Smooth muscle cell (in vitro differentiated cells): ENCODE data around the gene PEX16. TPM values are rescaled to one million over a fixed set of nuclear protein-coding genes. Genes with fewer than 3 reads are reported as not detected.

Source experiments
- DNase-seq: peaks from one replicate; lab custom pipeline; 2025; ENCODE audit not compliant: unreplicated experiment; lab: John Stamatoyannopoulos, UW
- H2AFZ ChIP-seq: fragments of 200-600 bp; sonication (generic); 2 replicates; pipeline ENCODE4 v1.6.0; 2016; ENCODE audit warnings: antibody characterized with exemption, low read depth, mild to moderate bottlenecking
- H3F3A ChIP-seq: fragments of 200-600 bp; sonication (generic); 2 replicates; pipeline ENCODE4 v1.6.0; 2017; ENCODE audit warnings: antibody characterized with exemption, low read depth
- H3K27ac ChIP-seq: fragments of 200-600 bp; sonication (generic); 2 replicates; pipeline ENCODE4 v1.5.1; 2016; ENCODE audit warnings: low read depth, mild to moderate bottlenecking
- H3K27me3 ChIP-seq: fragments of 200-600 bp; sonication (generic); 2 replicates; pipeline ENCODE4 v1.6.1; 2016; ENCODE audit warnings: low read depth, mild to moderate bottlenecking
- H3K36me3 ChIP-seq: fragments of 200-600 bp; sonication (generic); 2 replicates; pipeline ENCODE4 v1.5.1; 2016; ENCODE audit warnings: low read depth
- H3K4me1 ChIP-seq: fragments of 200-600 bp; sonication (generic); 2 replicates; pipeline ENCODE4 v1.5.1; 2016; ENCODE audit warnings: low read depth
- H3K4me2 ChIP-seq: fragments of 200-600 bp; sonication (generic); 2 replicates; pipeline ENCODE4 v1.6.0; 2016; ENCODE audit warnings: mild to moderate bottlenecking
- H3K4me3 ChIP-seq: fragments of 200-600 bp; sonication (generic); 2 replicates; pipeline ENCODE4 v1.5.1; 2016; ENCODE audit warnings: mild to moderate bottlenecking
- H3K79me2 ChIP-seq: fragments of 200-600 bp; sonication (generic); 2 replicates; pipeline ENCODE4 v1.6.0; 2016; ENCODE audit warnings: low read depth, mild to moderate bottlenecking
- H3K9ac ChIP-seq: fragments of 200-600 bp; sonication (generic); 2 replicates; pipeline ENCODE4 v1.6.0; 2016; ENCODE audit warnings: low read depth
- H3K9me3 ChIP-seq: fragments of 200-600 bp; sonication (generic); replicated peaks from 2 replicates; pipeline ENCODE4 v1.5.1; 2016; ENCODE audit warnings: low read depth
- H4K20me1 ChIP-seq: fragments of 200-600 bp; sonication (generic); 2 replicates; pipeline ENCODE4 v1.6.0; 2016; ENCODE audit warnings: low read depth
- WGBS: methylation state at CpG from one replicate; pipeline ENCODE4 v1.1.7; 2016; ENCODE audit warnings: low lambda C conversion rate; 5-methylcytosine and 5-hydroxymethylcytosine counted together
- polyA plus RNA-seq: library from polyadenylated mRNA; unstranded; fragments of >200 nt; fragmentation: Nextera tagmentation; extraction: Ambion mirVana; gene quantifications from 2 replicates; pipeline ENCODE4 v1.2.1, GENCODE V29; 2016
- total RNA-seq: library from RNA; depleted of rRNA; stranded (reverse); fragments of >200 nt; gene quantifications from 2 replicates; pipeline ENCODE4 v1.2.3, GENCODE V29; 2014
- TF ChIP-seq, protein P1 (sequence below): fragments of 200-600 bp; sonication (generic); IDR thresholded peaks from 2 replicates; pipeline ENCODE4 v1.5.1; 2017; ENCODE audit warnings: borderline replicate concordance, mild to moderate bottlenecking, antibody characterized with exemption; ENCODE audit not compliant: insufficient read depth, poor library complexity, severe bottlenecking

PEX16 gene
- total and polyA plus RNA-seq, 2 experiments from 2014 or later: 10.5 to 30.2 TPM

DNA sequence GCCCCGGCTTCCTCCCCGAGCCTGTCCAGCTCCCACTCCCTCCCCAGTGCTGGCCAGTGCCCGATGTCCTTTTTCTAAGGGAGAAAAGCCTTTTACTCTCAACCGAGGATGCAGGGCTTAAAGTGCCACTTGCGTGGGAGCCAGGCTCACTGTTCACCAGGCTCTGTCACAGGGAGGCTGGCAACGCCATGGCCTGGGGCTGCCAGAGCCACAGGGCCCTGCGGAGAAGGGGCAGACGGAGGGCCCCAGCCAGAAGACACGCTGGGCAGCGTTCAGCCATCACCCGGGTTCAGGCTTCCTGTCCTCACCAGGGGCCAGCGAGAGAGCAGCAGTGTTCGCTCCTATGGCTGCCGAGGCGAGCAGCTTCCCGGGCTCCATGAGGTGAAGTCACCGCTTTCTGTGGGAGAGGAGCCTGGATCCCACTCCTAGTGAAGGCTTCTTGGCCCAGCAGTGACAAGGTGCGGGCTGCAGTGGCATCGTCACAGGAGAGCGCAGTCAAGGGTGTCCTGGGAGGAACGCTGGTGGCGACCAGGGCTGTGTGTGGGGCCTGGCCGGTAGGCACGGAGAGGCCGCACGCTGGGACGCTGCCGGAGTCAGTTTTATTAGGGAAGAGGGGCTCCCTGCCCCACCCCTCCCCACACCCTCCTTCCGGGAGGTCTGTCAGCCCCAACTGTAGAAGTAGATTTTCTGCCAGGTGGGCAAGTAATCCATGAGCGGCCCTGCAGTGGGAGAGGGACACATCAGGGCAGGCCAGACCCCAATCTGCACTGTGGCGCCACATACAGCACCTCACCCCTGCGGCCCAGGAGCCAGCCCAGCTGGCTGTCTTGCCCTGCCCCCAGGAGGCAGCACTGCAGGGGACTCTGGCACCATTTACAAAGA, 7.8 kb downstream of the PEX16 start:
- TF ChIP-seq, protein P1, sequence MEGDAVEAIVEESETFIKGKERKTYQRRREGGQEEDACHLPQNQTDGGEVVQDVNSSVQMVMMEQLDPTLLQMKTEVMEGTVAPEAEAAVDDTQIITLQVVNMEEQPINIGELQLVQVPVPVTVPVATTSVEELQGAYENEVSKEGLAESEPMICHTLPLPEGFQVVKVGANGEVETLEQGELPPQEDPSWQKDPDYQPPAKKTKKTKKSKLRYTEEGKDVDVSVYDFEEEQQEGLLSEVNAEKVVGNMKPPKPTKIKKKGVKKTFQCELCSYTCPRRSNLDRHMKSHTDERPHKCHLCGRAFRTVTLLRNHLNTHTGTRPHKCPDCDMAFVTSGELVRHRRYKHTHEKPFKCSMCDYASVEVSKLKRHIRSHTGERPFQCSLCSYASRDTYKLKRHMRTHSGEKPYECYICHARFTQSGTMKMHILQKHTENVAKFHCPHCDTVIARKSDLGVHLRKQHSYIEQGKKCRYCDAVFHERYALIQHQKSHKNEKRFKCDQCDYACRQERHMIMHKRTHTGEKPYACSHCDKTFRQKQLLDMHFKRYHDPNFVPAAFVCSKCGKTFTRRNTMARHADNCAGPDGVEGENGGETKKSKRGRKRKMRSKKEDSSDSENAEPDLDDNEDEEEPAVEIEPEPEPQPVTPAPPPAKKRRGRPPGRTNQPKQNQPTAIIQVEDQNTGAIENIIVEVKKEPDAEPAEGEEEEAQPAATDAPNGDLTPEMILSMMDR: no peak
- Histone ChIP-seq H4K20me1 (no peaks in the 10 kb centered on the region), H3K27me3 (no peaks in the 10 kb centered on the region), H3K36me3 (no peaks in the 10 kb centered on the region), H3K27ac (no peak overlapping the region), H3K9me3 (no peaks in the 10 kb centered on the region), H3K4me2 (no peak overlapping the region), H3F3A (no peaks in the 10 kb centered on the region), H3K4me1 (no peaks in the 10 kb centered on the region), H2AFZ (no peak overlapping the region), H3K4me3 (no peak overlapping the region), H3K79me2 (no peaks in the 10 kb centered on the region), H3K9ac (no peak overlapping the region)
- 92% methylated on average over 31 of the region's 32 CpGs for WGBS
- DNase-seq: no peak

DNA sequence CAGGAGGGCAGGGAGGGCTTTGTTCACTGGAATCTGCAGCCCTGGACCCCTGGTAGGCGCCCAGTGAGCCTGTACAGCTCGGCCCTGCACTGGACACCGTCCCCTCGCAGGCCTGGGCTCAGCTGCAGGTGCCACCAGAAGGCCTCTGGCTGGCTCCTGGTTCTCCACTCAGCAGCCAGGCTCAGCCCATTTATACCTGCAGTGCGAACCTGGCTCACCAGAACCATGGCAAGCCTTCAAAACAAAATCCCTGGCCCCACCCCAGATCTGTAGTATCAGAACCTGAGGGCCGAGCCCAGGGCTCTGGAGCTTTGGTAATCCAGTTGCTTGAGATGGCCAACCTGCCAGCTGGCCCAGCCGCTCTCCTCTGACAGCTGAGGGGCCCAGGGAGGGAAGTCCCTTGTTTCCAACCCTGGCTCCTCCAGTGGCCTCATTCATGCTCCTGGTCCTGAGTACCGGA, 9.7 kb downstream of the PEX16 start:
- Histone ChIP-seq H3K36me3 (no peaks in the 10 kb centered on the region), H3K9ac (no peak overlapping the region), H3K4me1 (no peaks in the 10 kb centered on the region), H3F3A (no peaks in the 10 kb centered on the region), H3K4me3 (no peak overlapping the region), H3K9me3 (no peaks in the 10 kb centered on the region), H3K79me2 (no peaks in the 10 kb centered on the region), H3K27me3 (no peaks in the 10 kb centered on the region), H3K4me2 (no peak overlapping the region), H4K20me1 (no peaks in the 10 kb centered on the region), H3K27ac (no peak overlapping the region), H2AFZ (no peak overlapping the region)
- no peak for DNase-seq
- 93% methylated on average over 8 of the region's 8 CpGs for WGBS
- TF ChIP-seq, protein P1: no peak

DNA sequence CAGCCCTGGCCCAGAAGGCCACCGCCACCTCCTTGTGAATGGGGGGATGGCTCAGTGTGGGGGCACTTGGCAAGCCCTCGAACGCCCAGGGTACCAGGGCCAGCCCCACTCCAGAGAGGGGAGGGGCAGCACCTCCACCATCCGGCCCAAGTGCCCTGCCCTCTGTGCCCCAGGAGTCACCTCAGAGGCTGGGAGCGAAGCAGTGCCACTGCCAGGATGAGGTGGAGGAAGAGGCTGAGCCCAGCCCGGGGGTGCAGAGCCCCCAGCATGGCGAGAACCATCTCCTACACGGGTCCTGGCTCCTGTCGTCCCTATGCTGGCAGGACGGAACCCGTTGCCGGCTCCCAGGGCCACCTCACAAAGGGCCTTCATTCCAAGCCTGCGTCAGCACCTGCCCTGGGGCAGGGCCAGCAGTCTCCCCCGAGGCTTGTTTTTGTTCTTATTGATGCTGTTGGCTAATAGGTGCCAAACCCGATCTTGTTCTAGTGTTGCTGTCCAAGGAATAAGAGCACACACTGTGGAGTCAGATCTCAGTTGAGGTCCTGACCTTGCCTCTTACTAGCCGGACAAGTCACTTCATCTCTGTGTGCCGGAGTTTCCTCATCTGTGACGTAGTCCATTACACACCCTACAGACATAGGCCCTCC, 10.6 kb downstream of the PEX16 start, which contains the start of gene FREY1:
TSS of gene FREY1 (minus strand) at position 307 of the 647 bp plus-strand sequence. CDS start at position 281, 26 bp downstream.
- 88% methylated on average over 18 of the region's 18 CpGs for WGBS
- H2AFZ ChIP-seq: no peak within 1 kb of the TSS

More for the DNA sequence above, 10.6 kb downstream of the PEX16 start, which contains the start of gene FREY1:
- Histone ChIP-seq H3K36me3 (no peaks in the 10 kb centered on the region), H3K4me2 (no peak within 1 kb of the TSS), H3K79me2 (no peaks in the 10 kb centered on the region), H3K4me1 (no peaks in the 10 kb centered on the region), H4K20me1 (no peaks in the 10 kb centered on the region), H3F3A (no peaks in the 10 kb centered on the region), H3K4me3 (no peak within 1 kb of the TSS), H3K27ac (no peak within 1 kb of the TSS), H3K9ac (no peak within 1 kb of the TSS), H3K9me3 (no peaks in the 10 kb centered on the region), H3K27me3 (no peaks in the 10 kb centered on the region)
- DNase-seq: no peak
- TF ChIP-seq, protein P1: no peak
